IMR-90 (cell line): ENCODE results near the gene RASIP1.

Source experiments
- BHLHE40 ChIP-seq: fragments of 150-350 bp; IDR thresholded peaks from 2 replicates; pipeline ENCODE4 v1.6.1; 2016; ENCODE audit warnings: mild to moderate bottlenecking, low read depth, low read length
- CEBPB ChIP-seq: IDR thresholded peaks from 2 replicates; pipeline ENCODE4 v1.6.1; 2012; ENCODE audit warnings: low read depth, low read length, improper control_type of control experiment
- FOS ChIP-seq: fragments of 150-350 bp; IDR thresholded peaks from 2 replicates; pipeline ENCODE4 v1.6.1; 2016; ENCODE audit warnings: low read depth, low read length
- MAFK ChIP-seq: IDR thresholded peaks from 2 replicates; pipeline ENCODE4 v1.6.1; 2012; ENCODE audit warnings: low read depth, low read length, improper control_type of control experiment
- MXI1 ChIP-seq: IDR thresholded peaks from 2 replicates; pipeline ENCODE4 v1.6.1; 2012; ENCODE audit warnings: low read depth, mild to moderate bottlenecking, low read length, moderate library complexity, borderline replicate concordance
- POLR2A ChIP-seq: IDR thresholded peaks from 2 replicates; pipeline ENCODE4 v1.6.1; 2012; ENCODE audit warnings: mild to moderate bottlenecking, low read depth, low read length
- RAD21 ChIP-seq: IDR thresholded peaks from 2 replicates; pipeline ENCODE4 v1.6.1; 2012; ENCODE audit warnings: low read length, improper control_type of control experiment
- RCOR1 ChIP-seq: IDR thresholded peaks from 2 replicates; pipeline ENCODE4 v1.6.1; 2012; ENCODE audit warnings: mild to moderate bottlenecking, low read length, improper control_type of control experiment; ENCODE audit not compliant: insufficient replicate concordance
- RFX5 ChIP-seq: IDR thresholded peaks from 2 replicates; pipeline ENCODE4 v1.8.0; 2012; ENCODE audit warnings: low read depth, mild to moderate bottlenecking, low read length, moderate library complexity
- SMC3 ChIP-seq: fragments of 150-350 bp; IDR thresholded peaks from 2 replicates; pipeline ENCODE4 v1.6.1; 2016; ENCODE audit warnings: low read depth, mild to moderate bottlenecking, antibody characterized with exemption, low read length, moderate library complexity
- TF ChIP-seq, protein P1 (sequence below): conservative IDR thresholded peaks from 2 replicates; pipeline ENCODE4 v1.5.1; 2012; ENCODE audit warnings: mild to moderate bottlenecking, low read depth, low read length, improper control_type of control experiment
- TF ChIP-seq, protein P2 (sequence below): fragments of 150-350 bp; IDR thresholded peaks from 2 replicates; pipeline ENCODE4 v1.6.1; 2016; ENCODE audit warnings: low read depth, mild to moderate bottlenecking, low read length, moderate library complexity, borderline replicate concordance
- TF ChIP-seq, protein P3 (sequence below): fragments of 150-350 bp; IDR thresholded peaks from 2 replicates; pipeline ENCODE4 v1.6.1; 2017; ENCODE audit warnings: mild to moderate bottlenecking, antibody characterized with exemption, low read length, low read depth

DNA sequence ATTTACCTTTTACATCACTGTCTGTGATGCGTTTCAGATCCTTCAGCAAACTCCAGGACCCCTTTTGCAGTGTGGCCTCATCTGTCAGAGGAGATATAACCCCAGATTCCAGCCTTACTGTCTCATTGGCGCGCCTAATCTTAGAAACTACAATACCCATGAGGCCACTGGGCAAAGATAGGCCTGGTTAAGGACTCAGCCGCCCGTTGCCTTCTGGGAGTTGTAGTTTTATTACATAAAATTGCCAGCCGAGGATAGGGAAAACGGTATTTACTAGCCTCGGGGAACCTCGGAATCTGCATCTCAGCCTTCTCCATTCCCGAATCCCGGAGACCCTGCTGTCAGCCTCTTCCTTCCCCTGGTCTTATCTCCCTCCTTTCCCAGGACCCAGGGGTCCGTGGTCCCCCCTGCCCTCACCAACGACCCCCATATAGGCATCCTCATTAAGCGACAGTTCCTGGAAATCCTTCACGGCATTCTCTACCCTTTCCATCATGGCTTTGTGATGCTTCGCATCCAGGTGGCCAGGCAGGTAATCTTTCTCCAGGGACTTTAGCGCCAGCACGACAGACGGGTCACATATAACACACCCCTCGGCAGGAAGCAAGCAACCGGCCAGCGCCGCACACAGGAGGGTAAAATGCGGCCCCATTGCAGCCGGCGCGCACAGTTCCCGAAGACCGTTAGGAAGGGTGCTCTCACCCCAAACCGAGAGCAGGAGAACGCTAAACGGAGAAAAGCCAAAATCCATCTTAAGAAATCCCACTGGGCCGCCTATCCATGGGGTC, 5.0 kb upstream of the RASIP1 start:
- no peak for TF ChIP-seq RCOR1
- TF ChIP-seq, protein P1, sequence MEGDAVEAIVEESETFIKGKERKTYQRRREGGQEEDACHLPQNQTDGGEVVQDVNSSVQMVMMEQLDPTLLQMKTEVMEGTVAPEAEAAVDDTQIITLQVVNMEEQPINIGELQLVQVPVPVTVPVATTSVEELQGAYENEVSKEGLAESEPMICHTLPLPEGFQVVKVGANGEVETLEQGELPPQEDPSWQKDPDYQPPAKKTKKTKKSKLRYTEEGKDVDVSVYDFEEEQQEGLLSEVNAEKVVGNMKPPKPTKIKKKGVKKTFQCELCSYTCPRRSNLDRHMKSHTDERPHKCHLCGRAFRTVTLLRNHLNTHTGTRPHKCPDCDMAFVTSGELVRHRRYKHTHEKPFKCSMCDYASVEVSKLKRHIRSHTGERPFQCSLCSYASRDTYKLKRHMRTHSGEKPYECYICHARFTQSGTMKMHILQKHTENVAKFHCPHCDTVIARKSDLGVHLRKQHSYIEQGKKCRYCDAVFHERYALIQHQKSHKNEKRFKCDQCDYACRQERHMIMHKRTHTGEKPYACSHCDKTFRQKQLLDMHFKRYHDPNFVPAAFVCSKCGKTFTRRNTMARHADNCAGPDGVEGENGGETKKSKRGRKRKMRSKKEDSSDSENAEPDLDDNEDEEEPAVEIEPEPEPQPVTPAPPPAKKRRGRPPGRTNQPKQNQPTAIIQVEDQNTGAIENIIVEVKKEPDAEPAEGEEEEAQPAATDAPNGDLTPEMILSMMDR: no peak
- no peak for TF ChIP-seq POLR2A
- TF ChIP-seq MAFK: no peak
- no peak for TF ChIP-seq MXI1
- no peak for TF ChIP-seq BHLHE40
- TF ChIP-seq, protein P2, sequence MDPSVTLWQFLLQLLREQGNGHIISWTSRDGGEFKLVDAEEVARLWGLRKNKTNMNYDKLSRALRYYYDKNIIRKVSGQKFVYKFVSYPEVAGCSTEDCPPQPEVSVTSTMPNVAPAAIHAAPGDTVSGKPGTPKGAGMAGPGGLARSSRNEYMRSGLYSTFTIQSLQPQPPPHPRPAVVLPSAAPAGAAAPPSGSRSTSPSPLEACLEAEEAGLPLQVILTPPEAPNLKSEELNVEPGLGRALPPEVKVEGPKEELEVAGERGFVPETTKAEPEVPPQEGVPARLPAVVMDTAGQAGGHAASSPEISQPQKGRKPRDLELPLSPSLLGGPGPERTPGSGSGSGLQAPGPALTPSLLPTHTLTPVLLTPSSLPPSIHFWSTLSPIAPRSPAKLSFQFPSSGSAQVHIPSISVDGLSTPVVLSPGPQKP: no peak
- no peak for TF ChIP-seq SMC3
- TF ChIP-seq RAD21: no peak
- no peak for TF ChIP-seq FOS
- TF ChIP-seq CEBPB: no peak
- TF ChIP-seq RFX5: no peak
- TF ChIP-seq, protein P3, sequence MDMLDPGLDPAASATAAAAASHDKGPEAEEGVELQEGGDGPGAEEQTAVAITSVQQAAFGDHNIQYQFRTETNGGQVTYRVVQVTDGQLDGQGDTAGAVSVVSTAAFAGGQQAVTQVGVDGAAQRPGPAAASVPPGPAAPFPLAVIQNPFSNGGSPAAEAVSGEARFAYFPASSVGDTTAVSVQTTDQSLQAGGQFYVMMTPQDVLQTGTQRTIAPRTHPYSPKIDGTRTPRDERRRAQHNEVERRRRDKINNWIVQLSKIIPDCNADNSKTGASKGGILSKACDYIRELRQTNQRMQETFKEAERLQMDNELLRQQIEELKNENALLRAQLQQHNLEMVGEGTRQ: no peak
